HG03354 (cell line): ENCODE data around the gene NDUFV2.
"Not testable (repeated sequence)": the region's sequence is repeated elsewhere in the genome, so short reads cannot be mapped to it uniquely, and the experiment has no call there.

Experiments
- ATAC-seq: cut with Tn5 transposase; IDR thresholded peaks from one replicate; pipeline ENCODE4 v1.9.1; 2021; ENCODE audit warnings: mild to moderate bottlenecking; ENCODE audit not compliant: unreplicated experiment, poor library complexity, severe bottlenecking

The NDUFV2 gene

DNA sequence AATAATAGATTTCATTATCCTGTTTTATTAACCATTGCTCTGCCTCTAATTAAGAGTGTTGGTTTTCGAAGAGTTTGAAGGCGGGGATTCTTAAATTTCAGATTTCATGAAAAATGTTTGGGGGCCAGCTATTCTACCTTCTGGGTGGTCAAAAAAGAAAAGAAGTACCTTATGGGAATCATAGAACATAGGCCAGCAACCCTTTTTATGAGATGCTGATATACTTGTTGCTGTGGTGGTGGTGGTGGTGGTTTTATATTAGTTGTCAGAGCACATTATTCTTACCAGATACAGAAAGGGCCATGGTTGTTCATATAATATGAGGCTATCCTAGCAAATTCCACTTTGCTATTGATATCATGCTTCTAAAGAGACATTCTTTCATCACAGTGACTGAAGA lies 38.5 kb downstream of the NDUFV2 start:
- ATAC-seq, result no peak

DNA sequence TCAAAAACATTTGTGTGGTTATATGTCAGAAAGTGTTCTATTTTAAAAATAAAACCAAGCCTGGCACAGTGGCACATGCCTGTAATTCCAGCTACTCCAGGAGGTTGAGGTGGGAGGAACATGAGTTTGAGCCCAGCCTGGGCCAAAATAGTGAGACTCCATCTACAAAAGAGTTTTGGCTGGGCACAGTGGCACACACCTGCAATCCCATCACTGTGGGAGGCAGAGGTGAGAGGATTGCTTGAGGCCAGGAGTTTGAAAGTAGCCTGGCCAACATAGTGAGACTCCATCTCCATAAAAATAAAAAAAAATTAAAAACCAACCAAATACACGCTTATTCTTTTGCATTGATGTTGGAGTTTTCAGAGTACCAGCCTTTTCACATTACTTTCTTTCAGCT lies 43.7 kb downstream of the NDUFV2 start:
- no peak for ATAC-seq

DNA sequence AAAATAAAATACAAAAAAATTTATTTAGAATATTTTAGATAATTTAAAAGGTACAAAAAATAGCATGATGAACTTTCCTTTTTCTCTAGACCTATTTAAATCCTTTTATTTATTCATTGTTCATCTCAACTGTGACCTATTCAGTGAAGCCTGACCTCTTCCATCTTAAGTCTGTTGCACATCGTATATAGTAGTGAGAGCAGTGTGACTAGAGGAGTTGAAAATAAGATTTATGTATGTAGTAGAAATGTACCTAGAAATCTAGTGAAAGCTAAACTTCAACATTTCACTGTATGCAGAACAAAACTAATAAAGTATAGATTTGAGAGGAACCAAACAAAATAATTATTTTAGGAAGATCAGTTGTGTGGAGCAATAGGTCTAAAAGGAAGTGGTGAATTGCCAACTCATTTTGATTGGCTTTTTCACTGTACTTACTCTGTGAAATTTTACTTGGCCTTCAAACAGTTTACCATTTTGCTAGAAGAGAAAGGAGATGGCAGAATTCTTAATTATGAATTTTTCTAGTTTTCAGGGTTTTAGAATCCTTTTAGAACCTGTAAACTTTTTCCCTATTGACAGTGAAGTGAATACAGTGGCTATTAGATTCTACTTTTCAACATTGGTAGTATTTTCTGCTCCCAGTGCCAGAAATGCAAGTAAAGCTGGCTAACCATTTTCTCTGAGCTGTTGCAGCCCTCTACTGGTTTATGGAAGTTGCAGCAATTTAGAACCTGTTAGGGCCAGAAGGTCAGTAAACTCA lies 45.1 kb downstream of the NDUFV2 start:
- peak; percentile 52 for ATAC-seq

DNA sequence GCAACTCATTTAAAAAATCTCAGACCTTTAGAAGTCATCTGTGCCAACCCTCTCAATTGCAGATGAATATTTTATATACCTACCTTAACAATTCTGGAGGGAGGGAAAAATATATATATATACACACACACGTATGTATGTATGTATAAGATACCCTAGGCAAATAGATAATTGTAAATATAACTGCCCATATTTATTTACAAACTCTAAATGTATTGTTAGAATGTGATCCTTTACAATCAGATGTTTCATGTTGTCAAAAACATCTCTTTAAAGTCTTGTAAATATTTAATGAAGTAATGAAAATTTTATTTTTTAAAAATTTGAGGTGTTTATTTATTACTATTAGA lies 45.7 kb downstream of the NDUFV2 start:
- no peak for ATAC-seq

DNA sequence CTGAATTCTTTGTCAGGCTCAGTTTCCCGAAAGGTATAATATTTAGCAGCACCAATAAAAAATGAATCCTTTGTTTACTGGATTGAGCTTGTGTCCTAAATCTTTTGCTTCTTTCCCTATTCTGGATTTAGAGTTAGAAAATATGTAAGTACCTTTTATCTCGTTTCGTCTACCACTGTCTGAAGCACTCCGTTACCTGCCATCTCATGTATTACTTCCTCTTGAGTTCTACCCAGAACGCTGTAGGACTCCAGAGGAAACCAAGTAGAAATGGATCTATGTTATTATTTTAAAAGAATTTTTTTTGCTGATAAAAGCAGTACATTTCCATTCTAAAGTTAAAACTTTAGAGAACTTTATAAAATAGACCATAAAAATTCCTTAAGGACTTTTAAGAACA lies 47.6 kb downstream of the NDUFV2 start:
- no peak for ATAC-seq

DNA sequence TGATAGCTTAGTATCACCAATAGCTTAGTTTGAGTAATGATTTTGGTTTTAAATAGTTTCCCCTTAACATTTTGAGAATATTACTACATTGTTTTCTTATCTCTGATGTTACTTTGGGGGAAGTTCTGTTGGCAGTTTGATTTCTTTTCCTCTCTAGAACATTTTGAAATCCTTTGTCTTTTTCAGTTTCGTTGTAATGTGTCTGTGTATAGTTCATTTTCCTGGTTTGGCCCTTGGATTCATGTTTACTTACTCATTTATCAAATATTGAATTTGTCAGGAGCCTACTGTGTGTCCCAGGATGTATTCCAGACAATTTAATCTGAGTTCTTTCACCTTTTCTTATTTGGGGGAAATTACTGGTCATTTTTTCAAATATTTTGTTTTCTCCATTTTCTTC lies 50.8 kb downstream of the NDUFV2 start:
- ATAC-seq, result no peak

DNA sequence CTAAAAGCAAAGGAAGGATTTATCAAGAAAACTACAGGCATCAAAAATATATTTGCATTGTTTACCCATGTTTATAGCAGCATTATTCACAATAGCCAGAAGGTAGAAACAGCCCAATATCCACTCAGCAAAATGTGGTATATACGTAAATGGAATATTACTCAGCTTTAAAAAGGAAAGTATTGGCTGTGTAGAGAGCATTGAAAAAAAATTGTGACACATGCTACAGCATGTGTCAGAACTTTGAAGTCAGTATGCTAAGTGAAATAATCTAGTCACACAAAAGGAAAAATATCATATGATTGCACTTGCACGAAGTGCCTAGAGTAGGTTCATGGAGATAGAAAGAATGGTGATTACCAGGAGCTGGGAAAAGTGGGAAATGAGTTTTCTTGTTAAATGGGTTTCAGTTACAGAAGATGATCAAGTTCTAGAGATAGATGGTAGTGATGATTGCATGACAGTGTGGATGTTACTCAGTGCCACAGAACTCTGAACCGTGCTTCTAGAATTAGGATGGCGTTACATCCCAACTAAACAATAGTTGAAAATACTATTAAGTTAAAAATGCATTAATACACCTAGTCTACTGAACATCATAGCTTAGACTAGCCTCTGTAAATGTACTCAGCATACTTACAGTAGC lies 54.2 kb downstream of the NDUFV2 start:
- no peak for ATAC-seq

DNA sequence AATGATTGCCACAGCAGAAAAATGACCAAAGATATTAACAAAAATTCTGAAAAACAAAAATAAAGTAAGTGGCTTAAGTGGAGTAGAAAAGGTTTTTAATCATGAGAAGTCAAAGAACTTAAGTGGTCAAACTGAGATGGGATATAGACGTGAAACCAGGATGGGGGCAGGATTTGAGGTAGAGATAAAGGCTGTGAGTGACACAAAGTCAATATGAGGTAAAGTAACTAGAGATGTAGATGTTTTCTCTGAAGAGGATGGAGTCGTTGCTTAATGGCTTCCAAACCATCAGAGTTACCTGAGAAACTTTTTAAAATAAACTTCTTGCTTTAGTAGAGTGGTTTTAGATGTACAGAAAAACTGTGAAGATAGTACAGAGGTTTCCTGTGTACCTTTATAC lies 55.3 kb downstream of the NDUFV2 start:
- ATAC-seq, result no peak

DNA sequence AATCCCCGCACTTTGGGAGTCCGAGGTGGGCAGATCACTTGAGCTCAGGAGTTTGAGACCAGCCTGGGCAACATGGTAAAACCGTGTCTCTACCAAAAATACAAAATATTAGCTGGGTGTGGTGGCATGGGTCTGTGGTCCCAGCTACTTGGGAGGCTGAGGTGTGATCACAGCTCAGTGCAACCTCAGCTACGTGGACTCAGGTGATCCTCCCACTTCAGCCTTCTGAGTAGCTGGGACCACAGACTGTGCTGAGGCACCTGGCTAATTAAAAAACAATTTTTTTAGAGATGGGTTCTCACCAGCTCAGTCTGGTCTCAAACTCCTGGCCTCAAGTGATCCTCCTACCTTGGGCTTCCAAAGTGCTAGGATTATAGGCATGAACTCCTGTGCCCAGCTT lies 57.5 kb downstream of the NDUFV2 start:
- ATAC-seq, result no peak

DNA sequence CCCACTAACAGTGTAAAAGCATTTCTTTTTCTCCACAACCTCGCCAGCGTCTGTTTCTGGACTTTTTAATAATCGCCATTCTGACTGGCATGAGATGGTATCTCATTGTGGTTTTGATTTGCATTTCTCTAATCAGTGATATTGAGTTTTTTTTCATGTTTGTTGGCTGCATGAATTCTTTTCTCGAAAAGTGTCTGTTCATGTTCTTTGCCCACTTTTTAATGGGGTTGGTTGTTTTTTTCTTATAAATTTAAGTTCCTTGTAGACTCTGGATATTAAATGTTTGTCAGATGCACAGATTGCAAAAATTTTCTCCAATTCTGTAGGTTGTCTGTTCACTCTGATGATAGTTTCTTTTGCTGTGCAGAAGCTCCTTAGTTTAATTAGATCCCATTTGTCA lies 60.2 kb downstream of the NDUFV2 start:
- ATAC-seq, result not testable (repeated sequence)

DNA sequence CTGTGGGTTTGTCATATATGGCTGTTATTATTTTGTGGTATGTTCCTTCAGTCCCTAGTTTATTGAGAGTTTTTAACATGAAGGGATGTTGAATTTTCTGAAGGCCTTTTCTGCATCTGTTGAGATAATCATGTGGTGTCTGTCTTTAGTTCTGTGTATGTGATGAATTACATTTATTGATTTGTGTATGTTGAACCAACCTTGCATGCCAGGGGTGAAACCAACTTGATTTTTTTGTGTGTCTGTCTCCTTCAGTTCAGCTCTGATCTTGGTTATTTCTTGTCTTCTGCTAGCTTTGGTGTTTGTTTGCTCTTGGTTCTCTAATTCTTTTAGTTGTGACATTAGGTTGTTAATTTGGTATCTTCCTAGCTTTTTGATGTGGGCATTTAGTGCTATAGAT lies 61.6 kb downstream of the NDUFV2 start:
- not testable (repeated sequence) for ATAC-seq

DNA sequence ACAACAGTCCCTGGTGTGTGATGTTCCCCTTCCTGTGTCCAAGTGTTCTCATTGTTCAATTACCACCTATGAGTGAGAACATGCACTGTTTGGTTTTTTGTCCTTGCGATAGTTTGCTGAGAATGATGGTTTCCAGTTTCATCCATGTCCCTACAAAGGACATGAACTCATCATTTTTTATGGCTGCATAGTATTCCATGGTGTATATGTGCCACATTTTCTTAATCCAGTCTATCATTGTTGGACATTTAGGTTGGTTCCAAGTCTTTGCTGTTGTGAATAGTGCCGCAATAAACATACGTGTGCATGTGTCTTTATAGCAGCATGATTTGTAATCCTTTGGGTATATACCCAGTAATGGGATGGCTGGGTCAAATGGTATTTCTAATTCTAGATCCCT lies 63.4 kb downstream of the NDUFV2 start:
- ATAC-seq, result not testable (repeated sequence)

DNA sequence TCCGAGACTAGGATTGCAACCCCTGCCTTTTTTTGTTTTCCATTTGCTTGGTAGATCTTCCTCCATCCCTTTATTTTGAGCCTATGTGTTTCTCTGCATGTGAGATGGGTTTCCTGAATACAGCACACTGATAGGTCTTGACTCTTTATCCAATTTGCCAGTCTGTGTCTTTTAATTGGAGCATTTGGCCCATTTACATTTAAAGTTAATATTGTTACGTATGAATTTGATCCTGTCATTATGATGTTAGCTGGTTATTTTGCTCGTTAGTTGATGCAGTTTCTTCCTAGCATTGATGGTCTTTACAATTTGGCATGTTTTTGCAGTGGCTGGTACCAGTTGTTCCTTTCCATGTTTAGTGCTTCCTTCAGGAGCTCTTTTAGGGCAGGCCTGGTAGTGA lies 67.0 kb downstream of the NDUFV2 start:
- ATAC-seq, result not testable (repeated sequence)

DNA sequence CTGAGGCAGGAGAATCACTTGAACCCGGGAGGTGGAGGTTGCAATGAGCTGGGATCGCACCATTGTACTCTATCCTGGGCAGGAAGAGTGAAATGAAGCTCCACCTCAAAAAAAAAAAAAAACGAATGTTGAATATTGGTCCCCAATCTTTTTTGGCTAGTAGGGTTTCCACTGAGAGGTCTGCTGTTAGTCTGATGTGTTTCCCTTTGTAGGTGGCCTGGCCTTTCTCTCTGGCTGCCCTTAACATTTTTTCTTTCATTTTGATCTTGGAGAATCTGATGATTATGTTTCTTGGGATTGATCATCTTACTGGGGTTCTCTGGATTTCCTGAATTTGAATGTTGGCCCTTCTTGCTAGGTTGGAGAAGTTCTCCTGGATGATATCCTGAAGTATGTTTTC lies 69.4 kb downstream of the NDUFV2 start:
- not testable (repeated sequence) for ATAC-seq

DNA sequence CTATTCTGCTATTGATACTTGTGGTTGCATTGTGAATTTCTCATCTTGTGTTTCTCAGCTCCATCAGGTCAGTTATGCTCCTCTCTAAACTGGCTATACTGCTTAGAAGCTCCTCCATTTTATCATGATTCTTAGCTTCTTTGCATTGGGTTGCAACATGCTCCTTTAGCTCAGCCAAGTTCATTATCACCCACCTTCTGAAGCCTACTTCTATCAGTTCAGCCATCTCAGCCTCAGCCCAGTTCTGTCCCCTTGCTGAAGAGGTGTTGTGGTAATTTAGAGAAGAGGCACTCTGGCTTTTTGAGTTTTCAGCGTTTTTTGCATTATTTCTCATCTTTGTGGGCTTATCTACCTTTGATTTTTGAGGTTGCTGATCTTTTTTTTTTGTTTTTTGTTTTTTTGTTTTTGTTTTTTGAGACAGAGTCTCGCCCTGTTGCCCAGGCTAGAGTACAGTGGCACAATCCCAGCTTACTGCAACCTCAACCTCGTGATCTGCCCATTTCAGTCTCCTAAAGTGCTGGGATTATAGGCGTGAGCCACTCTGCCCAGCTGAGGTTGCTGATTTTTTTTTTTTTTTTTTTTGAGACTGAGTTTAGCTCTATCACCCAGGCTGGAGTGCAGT lies 70.1 kb downstream of the NDUFV2 start:
- no peak for ATAC-seq

DNA sequence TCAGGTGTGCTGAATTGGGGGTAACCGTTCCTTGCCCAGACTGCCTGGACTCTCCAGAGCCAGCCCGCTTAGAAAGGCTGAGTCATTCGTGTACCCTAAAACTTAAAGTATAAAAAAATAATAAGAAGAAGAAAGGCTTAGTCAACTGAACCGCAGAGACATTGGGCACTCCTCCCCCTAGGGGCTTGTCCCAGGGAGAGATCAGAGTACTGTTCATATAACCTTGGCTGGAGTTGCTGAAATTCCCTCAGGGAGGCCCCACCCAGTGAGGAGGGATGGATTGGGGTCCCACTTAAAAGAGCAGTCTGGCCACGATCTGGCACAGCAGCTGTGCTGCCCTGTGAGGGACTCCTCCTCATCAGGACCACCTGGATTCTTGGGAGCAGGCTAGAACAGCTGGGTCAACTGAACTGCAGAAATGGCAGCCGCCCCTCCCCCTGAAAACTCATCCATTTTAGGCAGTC lies 71.3 kb downstream of the NDUFV2 start:
- ATAC-seq, result no peak

DNA sequence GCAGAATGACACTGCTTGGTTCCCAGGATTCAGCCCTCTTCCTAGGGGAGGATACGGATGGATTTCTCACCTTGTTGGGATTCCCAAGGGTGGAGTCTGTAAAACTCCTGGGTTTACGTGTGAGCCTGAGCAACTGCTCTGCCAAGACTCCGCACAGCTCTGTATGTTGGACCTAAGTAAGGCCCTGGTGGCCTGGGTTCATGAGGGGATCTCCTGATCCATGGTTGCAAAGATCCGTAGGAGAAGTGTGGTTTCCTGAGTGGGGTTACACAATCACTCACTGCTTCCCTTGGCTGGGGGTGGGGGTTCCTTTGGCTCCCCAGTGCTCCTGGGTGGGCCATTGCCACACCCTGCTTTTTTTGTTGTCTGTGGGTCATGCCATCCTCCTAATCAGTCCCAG lies 71.8 kb downstream of the NDUFV2 start:
- ATAC-seq, result no peak

DNA sequence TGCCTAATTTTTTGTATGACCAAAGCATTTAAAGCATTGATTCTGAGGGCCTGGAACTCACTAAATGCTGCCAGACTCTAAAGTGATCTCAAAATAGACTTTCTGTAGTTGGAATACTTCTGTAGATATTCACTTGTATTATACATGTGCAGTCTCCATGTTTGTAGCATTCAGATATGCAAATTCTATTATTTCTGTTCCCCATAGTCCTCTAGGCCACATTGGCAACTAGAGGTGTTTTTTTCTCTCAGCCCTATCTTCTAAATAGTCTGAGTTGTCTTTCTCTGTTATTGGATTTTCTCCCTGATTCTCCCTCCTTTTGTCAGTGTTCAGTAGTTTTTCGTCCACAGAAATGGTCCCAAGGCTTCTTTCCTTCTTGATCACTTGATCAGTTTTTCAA lies 72.6 kb downstream of the NDUFV2 start:
- no peak for ATAC-seq

DNA sequence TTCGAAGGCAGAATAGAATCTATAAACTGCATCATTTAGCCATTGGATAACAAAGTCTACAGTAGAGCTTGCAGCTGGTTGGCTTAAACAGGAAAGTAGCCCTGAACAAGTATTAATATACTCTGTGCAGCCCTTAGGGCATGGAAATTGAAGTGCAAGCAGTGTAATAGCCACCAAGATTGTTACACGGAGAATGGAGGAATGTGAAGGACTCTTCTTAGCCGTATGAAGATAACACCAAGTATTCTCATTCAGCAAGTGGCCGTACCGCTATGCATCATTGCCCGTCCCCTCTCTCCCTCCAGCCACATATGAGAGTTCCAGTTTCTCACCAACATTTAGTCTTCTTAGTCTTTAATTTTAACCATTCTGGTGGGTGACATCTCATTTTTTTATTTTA lies 74.5 kb downstream of the NDUFV2 start:
- ATAC-seq, result no peak

DNA sequence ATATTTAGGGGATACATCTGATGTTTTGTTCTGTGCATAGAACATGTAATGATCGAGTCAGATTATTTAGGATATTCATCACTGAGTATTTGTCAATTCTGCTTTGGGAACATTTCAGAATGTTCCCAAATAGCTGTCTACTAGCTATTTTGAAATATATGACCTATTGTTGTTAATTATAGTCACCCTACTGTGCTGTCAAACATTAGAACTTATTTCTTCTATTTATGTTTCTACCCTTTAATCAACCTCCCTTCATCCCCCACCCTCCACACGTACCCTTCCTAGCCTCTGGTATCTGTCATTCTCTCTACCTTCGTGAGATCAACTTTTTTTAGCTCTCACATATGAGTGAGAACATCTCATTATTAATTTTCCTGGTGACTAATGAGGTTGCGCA lies 75.0 kb downstream of the NDUFV2 start:
- ATAC-seq, result no peak

DNA sequence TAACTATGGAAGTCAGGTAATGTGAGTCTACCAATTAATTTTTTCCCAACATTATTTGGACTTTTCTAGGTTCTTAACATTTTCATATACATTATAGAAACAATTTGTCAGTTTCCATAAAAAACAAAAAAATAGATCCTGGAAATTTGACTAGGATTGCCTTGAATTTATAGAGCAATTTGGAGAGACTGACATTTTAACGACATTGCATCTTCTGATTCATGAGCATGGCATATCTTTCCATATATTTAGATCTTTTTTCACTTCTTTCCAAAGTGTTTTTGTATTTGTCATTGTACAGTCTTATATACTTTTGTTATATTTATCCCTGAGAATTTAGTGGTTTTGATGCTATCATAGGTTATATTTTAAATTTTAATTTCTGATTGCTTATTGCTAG lies 76.1 kb downstream of the NDUFV2 start:
- ATAC-seq, result no peak
